GM18858 (cell line): Measurements from ENCODE around the gene SH3BGRL2.
"Not testable (repeated sequence)": the region's sequence is repeated elsewhere in the genome, so short reads cannot be mapped to it uniquely, and the experiment has no call there.

ENCODE experiments used
- ATAC-seq: cut with Tn5 transposase; IDR thresholded peaks from one replicate; pipeline ENCODE4 v1.9.1; 2021; ENCODE audit not compliant: unreplicated experiment

The SH3BGRL2 gene

GRCh38 chr6:79734374-79734773 lies 103.2 kb downstream of the SH3BGRL2 start:
- ATAC-seq: no peak

- ATAC-seq: no peak
Measured at GRCh38 chr6:79735183-79735582, 104.1 kb downstream of the SH3BGRL2 start.

GRCh38 chr6:79737172-79737571 lies 106.0 kb downstream of the SH3BGRL2 start:
- ATAC-seq: no peak

- no peak for ATAC-seq
Measured at GRCh38 chr6:79742030-79742429, 110.9 kb downstream of the SH3BGRL2 start.

GRCh38 chr6:79745282-79745681 lies 114.2 kb downstream of the SH3BGRL2 start:
- ATAC-seq: not testable (repeated sequence)

- not testable (repeated sequence) for ATAC-seq
Measured at GRCh38 chr6:79746325-79746724, 115.2 kb downstream of the SH3BGRL2 start.

- no peak for ATAC-seq
Measured at GRCh38 chr6:79750806-79751205, 119.7 kb downstream of the SH3BGRL2 start.
